ENCODE measurements around the gene SPRED3.
"Not testable (repeated sequence)": the region's sequence is repeated elsewhere in the genome, so short reads cannot be mapped to it uniquely, and the experiment has no call there.

The SPRED3 gene

GRCh38 chr19:38362076-38362945, 26.2 kb upstream of the SPRED3 start:
- peak; percentile 81 for DNase-seq (ENCODE audit: low spot score)
- TF ChIP-seq, protein P1, sequence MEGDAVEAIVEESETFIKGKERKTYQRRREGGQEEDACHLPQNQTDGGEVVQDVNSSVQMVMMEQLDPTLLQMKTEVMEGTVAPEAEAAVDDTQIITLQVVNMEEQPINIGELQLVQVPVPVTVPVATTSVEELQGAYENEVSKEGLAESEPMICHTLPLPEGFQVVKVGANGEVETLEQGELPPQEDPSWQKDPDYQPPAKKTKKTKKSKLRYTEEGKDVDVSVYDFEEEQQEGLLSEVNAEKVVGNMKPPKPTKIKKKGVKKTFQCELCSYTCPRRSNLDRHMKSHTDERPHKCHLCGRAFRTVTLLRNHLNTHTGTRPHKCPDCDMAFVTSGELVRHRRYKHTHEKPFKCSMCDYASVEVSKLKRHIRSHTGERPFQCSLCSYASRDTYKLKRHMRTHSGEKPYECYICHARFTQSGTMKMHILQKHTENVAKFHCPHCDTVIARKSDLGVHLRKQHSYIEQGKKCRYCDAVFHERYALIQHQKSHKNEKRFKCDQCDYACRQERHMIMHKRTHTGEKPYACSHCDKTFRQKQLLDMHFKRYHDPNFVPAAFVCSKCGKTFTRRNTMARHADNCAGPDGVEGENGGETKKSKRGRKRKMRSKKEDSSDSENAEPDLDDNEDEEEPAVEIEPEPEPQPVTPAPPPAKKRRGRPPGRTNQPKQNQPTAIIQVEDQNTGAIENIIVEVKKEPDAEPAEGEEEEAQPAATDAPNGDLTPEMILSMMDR (IDR thresholded peaks at IDR 0.05; ENCODE audit: extremely low read depth, missing control alignments): no peak

DNA sequence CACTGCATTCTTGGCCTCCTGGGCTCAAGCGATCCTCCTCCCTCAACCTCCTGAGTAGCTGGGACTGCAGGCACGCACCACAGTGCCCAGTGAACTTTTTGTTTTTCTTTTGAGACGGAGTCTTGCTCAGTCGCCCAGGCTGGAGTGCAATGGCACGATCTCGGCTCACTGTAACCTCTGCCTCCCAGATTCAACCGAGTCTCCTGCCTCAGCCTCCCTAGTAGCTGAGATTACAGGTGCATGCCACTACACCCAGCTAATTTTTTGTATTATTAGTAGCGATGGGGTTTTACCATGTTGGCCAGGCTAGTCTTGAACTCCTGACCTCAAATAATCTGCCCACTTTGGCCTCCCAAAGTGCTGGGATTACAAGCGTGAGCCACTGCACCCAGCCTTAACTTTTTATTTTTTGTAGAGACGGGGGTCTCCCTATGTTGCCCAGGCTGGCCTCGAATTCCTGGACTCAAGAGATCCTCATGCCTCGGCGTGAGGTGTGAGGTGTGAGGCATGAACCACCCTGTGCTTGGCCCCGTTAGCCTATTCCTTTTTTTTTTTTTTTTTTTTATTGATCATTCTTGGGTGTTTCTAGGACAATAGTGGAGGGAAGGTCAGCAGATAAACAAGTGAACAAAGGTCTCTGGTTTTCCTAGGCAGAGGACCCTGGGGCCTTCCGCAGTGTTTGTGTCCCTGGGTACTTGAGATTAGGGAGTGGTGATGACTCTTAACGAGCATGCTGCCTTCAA, 25.4 kb upstream of the SPRED3 start:
- DNase-seq (ENCODE audit: low spot score): not testable (repeated sequence)

DNA sequence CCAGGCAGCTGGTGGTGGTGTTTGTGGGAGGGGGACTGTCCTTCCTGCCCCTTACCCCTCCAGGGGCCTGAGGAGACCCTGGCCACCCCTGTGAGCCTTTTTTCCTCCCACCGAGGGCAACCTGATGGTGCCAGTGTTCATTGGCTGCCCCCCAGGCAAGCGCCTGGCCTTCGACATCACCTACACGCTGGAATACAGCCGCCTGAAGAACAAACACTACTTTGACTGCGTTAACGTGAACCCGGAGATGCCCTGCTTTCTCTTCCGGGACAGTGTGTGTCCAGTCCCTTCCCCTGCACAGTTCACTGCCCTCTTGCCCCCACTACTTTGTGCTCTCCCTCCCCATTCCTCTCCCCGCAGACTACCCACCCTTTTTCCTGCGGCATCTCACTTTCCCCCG, 21.5 kb upstream of the SPRED3 start:
- TF ChIP-seq, protein P1 (IDR thresholded peaks at IDR 0.05; ENCODE audit: extremely low read depth, missing control alignments): no peak
- DNase-seq (ENCODE audit: low spot score): no peak

DNA sequence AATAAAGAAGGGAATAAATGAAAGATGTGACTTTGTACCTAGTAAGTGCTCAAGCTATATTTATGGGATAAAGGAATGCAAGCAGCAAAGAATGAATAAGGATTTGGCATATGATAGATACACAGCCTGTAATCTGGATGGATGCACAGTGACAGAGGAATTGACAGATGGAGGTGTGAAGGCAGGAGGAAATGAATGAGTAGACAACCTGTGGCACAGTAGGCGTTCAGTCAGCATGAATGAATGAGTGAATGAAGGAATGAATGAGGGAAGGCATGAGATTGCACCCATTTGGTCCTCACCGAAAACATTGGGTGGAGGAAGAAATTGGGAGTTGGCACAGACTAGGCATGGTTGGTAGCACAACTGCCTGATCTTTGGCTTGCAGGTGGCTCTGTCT, 18.9 kb upstream of the SPRED3 start:
- DNase-seq (ENCODE audit: low spot score): no peak
- TF ChIP-seq, protein P1 (IDR thresholded peaks at IDR 0.05; ENCODE audit: extremely low read depth, missing control alignments): no peak

GRCh38 chr19:38370299-38370698, 18.2 kb upstream of the SPRED3 start:
- no peak for DNase-seq (ENCODE audit: low spot score)
- TF ChIP-seq, protein P1 (IDR thresholded peaks at IDR 0.05; ENCODE audit: extremely low read depth, missing control alignments): no peak

DNA sequence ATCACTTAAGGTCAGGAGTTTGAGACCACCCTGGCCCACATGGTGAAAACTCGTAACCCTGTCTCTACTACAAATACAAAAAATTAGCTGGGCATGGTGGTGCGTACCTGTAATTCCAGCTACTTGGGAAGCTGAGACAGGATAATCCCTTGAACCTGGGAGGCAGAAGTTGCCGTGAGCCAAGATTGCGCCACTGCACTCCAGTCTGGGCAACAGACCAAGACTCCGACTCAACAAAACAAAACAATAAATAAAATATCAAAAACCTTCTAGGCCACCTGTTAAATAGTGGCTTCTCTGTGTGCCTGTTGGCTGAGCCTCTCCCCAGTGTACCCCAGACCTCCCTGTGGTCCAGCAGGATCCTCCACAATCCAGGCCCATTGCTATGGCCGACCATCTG, 17.4 kb upstream of the SPRED3 start:
- TF ChIP-seq, protein P1 (IDR thresholded peaks at IDR 0.05; ENCODE audit: extremely low read depth, missing control alignments): no peak
- DNase-seq (ENCODE audit: low spot score): no peak

GRCh38 chr19:38373907-38374331, 14.6 kb upstream of the SPRED3 start:
- TF ChIP-seq, protein P1 (IDR thresholded peaks at IDR 0.05; ENCODE audit: extremely low read depth, missing control alignments): no peak
- DNase-seq (ENCODE audit: low spot score): no peak

Measured in GM20000 (cell line).